Mucosa of stomach (tissue), 1 donor: ENCODE results near the gene A3GALT2.

Experiments
- H3K27me3 ChIP-seq: one replicate; pipeline ENCODE4 v1.7.0; 2013; ENCODE audit warnings: mild to moderate bottlenecking, low read length; ENCODE audit not compliant: control insufficient read depth, insufficient read depth
- H3K36me3 ChIP-seq: one replicate; pipeline ENCODE4 v1.7.0; 2013; ENCODE audit warnings: low read length; ENCODE audit not compliant: control insufficient read depth, insufficient read depth
- H3K4me1 ChIP-seq: one replicate; pipeline ENCODE4 v1.7.0; 2013; ENCODE audit warnings: mild to moderate bottlenecking, low read length; ENCODE audit not compliant: control insufficient read depth, insufficient read depth
- H3K4me3 ChIP-seq: one replicate; pipeline ENCODE4 v1.7.0; 2013; ENCODE audit warnings: low read length
- H3K9ac ChIP-seq: one replicate; pipeline ENCODE4 v1.7.0; 2013; ENCODE audit warnings: mild to moderate bottlenecking, low read length, moderate library complexity
- H3K9me3 ChIP-seq: one replicate; pipeline ENCODE4 v1.7.0; 2013; ENCODE audit warnings: mild to moderate bottlenecking, low read length, moderate library complexity; ENCODE audit not compliant: control insufficient read depth
- donor health status: Pancreatic carcinoma.

A3GALT2 gene

GRCh38 chr1:33329600-33330305 is 8.9 kb upstream of the A3GALT2 start:
- peaks cover 24% of the 10 kb centered on the region for H3K4me1 ChIP-seq
- no peaks in the 10 kb centered on the region for H3K9me3 ChIP-seq
- H3K4me3 ChIP-seq: no peak overlapping the region
- no peaks in the 10 kb centered on the region for H3K27me3 ChIP-seq
- H3K36me3 ChIP-seq: peaks cover 38% of the 10 kb centered on the region
- no peak overlapping the region for H3K9ac ChIP-seq

DNA sequence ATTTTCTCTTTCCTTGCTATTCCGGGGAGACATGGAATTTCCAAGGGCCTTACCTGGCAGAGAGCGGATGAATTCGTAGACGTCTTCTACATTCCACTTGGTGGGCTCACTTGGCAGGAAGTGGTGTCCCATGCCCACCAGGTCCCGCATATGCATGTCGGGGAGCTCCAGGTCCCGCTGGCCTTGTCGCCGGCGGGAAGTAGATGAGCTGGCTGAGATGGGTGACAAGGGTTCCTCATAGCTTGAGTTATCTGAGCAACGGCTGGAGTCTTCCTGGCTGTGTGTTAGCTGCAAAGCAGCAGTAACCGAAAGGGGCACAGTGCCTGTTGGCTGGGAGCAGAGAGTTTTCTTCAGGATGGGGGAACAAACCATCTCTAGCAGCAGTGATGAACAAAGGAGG is 7.9 kb upstream of the A3GALT2 start:
- peaks cover 46% of the 10 kb centered on the region for H3K36me3 ChIP-seq
- no peaks in the 10 kb centered on the region for H3K9me3 ChIP-seq
- peaks cover 16% of the 10 kb centered on the region for H3K4me1 ChIP-seq
- H3K9ac ChIP-seq: no peak overlapping the region
- no peaks in the 10 kb centered on the region for H3K27me3 ChIP-seq
- no peak overlapping the region for H3K4me3 ChIP-seq

DNA sequence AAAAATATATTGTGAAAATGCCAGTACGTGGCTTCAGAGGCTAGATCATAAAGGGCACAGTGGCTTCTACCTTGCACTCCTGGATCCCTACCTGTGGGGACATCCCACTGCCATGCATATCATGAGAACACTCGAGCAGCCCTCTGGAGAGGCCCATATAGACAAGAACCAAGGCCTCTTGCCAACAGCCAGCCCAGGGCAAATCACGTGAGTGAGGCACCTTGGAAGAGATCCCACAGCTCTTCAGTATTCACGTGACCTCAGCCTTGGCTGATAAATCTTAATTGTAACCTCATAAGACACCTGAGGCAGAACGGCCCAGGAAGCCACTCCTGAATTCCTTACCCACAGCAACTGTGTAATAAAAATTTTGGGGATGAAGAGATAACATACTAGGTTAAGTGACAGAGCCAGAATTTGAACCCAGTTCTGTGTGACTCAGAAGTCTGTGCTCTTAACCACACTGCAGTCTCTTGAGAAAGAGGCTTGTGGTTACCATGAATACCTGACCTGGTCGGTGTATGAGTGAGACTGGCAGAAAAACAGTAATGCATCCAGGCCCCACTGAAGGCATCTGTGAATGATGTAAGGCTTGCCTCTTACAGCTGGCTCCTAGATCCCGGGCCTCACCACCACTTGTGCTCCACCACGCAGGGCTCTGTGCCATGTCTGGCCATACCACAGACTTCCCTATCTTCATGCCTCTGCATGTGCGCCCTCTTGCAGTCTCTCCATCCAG is 6.9 kb upstream of the A3GALT2 start:
- Histone ChIP-seq H3K9ac (no peak overlapping the region), H3K9me3 (no peaks in the 10 kb centered on the region), H3K4me1 (peaks cover 10% of the 10 kb centered on the region), H3K4me3 (no peak overlapping the region), H3K27me3 (no peaks in the 10 kb centered on the region), H3K36me3 (peaks cover 44% of the 10 kb centered on the region)

GRCh38 chr1:33326785-33327184 is 5.9 kb upstream of the A3GALT2 start:
- peaks cover 42% of the 10 kb centered on the region for H3K36me3 ChIP-seq
- H3K4me1 ChIP-seq: peaks cover 6% of the 10 kb centered on the region
- no peak overlapping the region for H3K4me3 ChIP-seq

DNA sequence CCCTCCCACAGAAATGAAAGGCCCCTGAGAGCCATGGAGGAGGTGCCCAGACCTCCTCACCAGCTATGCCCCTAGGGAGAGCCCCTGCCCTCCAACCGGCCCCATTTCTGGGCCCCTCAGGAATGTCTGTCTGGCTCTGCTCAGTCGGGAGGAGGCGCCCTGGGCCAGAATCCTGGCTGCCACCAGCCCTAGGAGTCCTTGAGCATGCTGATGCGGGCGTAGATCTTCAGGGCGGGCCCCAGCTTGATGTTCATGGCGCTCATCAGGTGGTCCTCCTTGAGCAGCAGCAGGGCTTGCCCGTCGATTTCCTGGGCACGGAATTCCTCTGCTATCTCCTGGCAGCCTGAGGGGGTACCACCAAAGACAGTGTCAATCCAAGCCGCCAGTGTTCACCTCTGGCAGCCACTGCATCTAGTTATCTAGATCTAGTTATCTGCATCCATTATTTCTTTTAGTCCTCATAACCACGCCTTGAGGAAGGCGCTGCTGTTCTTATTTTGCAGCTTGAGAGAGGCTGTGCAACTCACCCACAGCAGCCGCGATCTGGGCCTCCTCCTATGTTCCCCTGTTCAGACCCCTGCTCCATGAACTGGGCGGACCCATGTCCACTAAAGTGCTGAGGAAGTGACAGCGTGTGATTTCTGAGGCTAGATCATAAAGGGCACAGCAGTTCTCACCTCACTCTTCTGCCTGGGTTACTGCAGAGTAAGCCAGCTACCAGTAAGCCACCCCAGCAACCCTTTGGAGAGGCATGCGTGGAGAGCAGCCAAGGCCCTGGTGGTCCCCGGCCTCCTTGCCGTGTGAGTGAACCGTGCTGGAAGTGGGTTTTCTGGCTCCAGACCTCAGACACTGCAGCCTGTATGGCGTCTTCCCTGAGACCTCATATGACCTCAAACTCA is 4.0 kb upstream of the A3GALT2 start:
- H3K9me3 ChIP-seq: no peaks in the 10 kb centered on the region
- H3K4me1 ChIP-seq: peaks cover 6% of the 10 kb centered on the region
- no peak overlapping the region for H3K4me3 ChIP-seq
- peaks cover 33% of the 10 kb centered on the region for H3K36me3 ChIP-seq
- no peak overlapping the region for H3K9ac ChIP-seq
- H3K27me3 ChIP-seq: no peaks in the 10 kb centered on the region

More at GRCh38 chr1:33326785-33327184, 5.9 kb upstream of the A3GALT2 start:
- Histone ChIP-seq H3K27me3 (no peaks in the 10 kb centered on the region), H3K9ac (no peak overlapping the region), H3K9me3 (no peaks in the 10 kb centered on the region)

DNA sequence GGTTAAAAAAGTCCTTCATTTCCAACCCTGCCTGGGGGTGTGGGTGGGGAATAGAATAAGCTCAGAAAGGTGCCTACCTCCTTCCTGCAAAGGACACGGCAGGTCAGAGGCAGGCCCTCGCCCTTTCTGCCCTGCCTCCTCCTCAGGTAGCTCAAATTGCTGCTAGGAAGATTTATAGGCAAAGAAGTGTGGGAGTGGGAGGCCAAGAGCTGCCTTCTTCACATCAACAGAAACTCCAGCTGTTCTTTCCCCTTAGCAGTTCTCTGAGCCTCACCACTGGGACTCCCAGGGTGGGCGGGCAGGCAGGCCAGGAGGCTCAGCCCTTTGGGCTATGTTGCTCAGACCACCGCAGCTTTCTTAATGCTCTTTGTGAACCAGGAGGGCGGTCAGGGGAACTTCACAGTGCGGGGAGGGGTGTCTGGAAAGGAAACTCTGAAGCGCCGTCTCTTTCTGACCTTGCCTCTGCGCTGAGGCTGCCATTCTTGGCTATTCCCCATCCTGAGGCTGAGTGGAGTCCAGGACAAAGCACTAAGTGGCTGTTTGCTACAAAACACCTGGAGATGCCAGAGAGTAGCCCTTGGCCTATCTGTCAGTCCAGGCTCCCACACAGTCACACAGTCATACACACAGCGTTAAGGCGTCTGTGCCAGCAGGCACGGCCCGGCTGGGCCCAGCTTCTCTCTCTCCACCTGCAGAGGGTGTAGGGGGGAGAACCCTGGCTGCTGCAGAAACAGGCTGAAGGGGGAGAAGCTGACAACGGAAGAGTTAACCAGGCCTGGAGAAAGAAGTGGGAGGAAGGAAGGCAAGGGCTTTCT is 3.0 kb upstream of the A3GALT2 start:
- Histone ChIP-seq H3K4me3 (no peak overlapping the region), H3K36me3 (peaks cover 29% of the 10 kb centered on the region), H3K27me3 (no peaks in the 10 kb centered on the region), H3K4me1 (peaks cover 6% of the 10 kb centered on the region), H3K9me3 (no peaks in the 10 kb centered on the region), H3K9ac (no peak overlapping the region)

DNA sequence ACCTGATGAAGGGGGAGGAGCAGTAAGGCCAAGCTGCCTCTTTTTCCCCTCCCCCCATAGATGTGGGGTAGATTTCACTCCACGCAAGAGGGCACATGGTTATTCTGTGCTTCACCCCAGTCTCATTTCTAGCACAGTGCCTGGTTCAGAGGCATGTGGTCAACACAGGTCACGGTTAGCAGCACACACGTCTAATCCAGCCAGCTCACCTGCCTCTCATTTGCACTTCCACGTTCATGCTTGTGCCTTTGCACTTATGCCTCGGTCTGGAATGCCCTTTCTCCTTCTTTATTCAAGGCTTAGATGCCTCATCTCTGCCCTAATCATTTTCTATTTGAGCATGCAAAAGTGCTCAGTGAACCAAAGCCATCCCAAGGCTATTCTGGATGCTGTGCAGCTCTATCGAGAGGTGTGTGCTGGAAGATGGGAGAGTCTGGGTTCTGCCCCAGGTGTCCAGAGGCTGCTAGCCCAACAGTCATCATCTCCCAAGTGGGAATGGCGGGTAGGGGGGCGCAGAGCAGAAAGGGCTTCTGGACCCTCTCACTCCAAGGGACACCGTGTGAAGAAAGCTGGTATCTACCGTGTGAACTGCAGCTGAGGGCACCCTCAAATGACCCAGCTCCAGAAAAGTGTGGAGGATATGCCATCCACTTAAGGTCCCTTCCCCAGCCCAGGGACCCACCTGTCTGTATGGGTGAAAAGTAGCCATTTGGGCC is 2.1 kb upstream of the A3GALT2 start:
- H3K27me3 ChIP-seq: no peaks in the 10 kb centered on the region
- no peak overlapping the region for H3K9ac ChIP-seq
- H3K9me3 ChIP-seq: no peaks in the 10 kb centered on the region
- H3K4me1 ChIP-seq: peaks cover 6% of the 10 kb centered on the region
- no peak overlapping the region for H3K4me3 ChIP-seq
- H3K36me3 ChIP-seq: peaks cover 23% of the 10 kb centered on the region

- H3K27me3 ChIP-seq: no peaks in the 10 kb centered on the region
- H3K9ac ChIP-seq: no peak overlapping the region
- H3K4me3 ChIP-seq: no peak overlapping the region
- no peaks in the 10 kb centered on the region for H3K4me1 ChIP-seq
- peaks cover 23% of the 10 kb centered on the region for H3K36me3 ChIP-seq
- no peaks in the 10 kb centered on the region for H3K9me3 ChIP-seq
Measured at GRCh38 chr1:33322109-33322508, 1.2 kb upstream of the A3GALT2 start.

GRCh38 chr1:33321178-33321577 is 280 bp upstream of the A3GALT2 start:
- H3K9ac ChIP-seq: no peak overlapping the region
- H3K36me3 ChIP-seq: peaks cover 21% of the 10 kb centered on the region
- no peaks in the 10 kb centered on the region for H3K9me3 ChIP-seq
- H3K27me3 ChIP-seq: no peaks in the 10 kb centered on the region
- no peak overlapping the region for H3K4me3 ChIP-seq
- H3K4me1 ChIP-seq: no peaks in the 10 kb centered on the region

DNA sequence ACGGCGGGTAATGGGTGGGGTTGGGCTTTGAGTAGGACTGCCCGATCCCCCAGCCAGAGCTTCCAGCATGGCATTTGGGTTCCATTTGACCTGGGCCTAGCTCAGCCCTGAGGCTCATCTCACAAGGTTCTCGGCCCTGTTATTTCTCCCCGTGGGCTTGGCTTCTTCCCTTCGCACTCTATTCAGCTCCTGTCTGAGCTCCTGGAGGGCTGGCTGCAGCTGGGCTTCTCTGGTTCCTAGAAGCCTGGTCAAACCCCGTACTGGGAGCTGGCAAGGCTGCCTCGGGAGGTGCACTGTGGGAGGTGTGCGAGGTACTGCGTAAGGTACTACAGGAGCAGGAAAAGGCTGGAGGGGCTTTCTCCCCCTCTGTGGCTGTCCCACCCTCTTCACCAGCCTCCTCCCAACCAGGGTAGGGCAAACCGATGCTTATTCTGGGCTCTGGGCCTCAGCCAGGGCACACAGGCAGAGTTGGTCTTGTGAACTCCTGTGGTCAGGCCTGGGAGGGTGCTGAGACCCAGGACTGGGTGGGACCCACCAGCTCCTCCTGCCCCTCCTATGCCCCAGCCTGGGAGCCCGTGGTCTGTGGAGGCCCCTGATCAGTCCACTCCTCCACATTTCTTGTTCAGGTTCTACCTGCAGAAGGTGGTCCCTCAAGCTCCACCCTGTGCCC is 814 bp downstream of the A3GALT2 start:
- Histone ChIP-seq H3K9me3 (no peaks in the 10 kb centered on the region), H3K9ac (no peak overlapping the region), H3K27me3 (no peaks in the 10 kb centered on the region), H3K4me1 (no peaks in the 10 kb centered on the region), H3K36me3 (peaks cover 11% of the 10 kb centered on the region), H3K4me3 (no peak overlapping the region)
